Activated T-cell treated with anti-CD3 and anti-CD28 coated beads, Interleukin-2, amount 50 U/mL, for 4 hours (primary cell): ENCODE data around the gene GMPPA. TPM values are rescaled to one million over a fixed set of nuclear protein-coding genes. Genes with fewer than 3 reads are reported as not detected.
A peak's percentile ranks its signal among the peaks of the same experiment; 100 is the strongest.

Experiments used
- ATAC-seq, 2 donors: fragments of 200-7000 bp; cut with Tn5 transposase; one replicate each; pipeline ENCODE4 v1.10.0; 2021
- DNase-seq: peaks from one replicate; pipeline ENCODE4 v3.0.0-alpha.2; 2020
- H3K27me3 Mint-ChIP-seq: one replicate; pipeline ENCODE4 v1.8.0; 2021; ENCODE audit warnings: low read depth, mixed read lengths
- H3K36me3 Mint-ChIP-seq: one replicate; pipeline ENCODE4 v1.8.0; 2022; ENCODE audit warnings: mixed read lengths; ENCODE audit not compliant: insufficient read depth
- H3K4me1 Mint-ChIP-seq: one replicate; pipeline ENCODE4 v1.8.0; 2021; ENCODE audit warnings: low read depth, mixed read lengths
- H3K4me3 Mint-ChIP-seq: one replicate; pipeline ENCODE4 v1.8.0; 2021; ENCODE audit warnings: mild to moderate bottlenecking, moderate library complexity, mixed read lengths
- H3K9me3 Mint-ChIP-seq: one replicate; pipeline ENCODE4 v1.8.0; 2021; ENCODE audit warnings: mixed read lengths
- total RNA-seq, 3 donors: library from RNA; stranded (reverse); gene quantifications; one replicate each; pipeline ENCODE4 v1.2.1, GENCODE V29; 2021

Gene GMPPA
- total RNA-seq, 3 donors from 2014 or later: 36.8 to 47.9 (median 46.7) TPM

DNA sequence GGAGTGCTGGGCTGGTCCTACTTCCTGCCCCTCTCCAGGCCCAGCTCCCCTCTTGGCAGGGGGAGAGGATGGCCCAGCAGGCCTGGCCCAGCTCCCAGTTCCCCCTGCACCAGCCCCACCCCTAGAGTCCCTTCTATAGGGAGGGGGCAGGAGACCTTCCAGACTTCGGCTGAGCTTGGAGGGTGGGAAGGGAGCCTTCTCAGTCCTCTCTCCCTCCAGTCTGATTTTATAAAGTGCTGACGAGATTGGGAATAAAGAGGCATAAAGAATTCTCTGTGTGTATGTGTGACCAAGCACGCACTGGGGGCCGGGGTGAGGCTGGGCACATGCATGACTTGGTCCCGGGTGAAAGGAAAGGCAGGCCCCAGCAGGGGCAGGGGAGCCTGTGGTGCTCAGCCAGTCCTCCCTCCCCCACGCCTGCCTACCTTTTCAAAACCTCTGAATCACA, 39.8 kb downstream of the GMPPA start:
- Mint-ChIP-seq H3K9me3 (no peaks in the 10 kb centered on the region), H3K4me3 (no peak overlapping the region), H3K36me3 (peaks cover 15% of the 10 kb centered on the region), H3K27me3 (peaks cover 2% of the 10 kb centered on the region), H3K4me1 (peaks cover 17% of the 10 kb centered on the region)
- no peak for DNase-seq
- no peak for ATAC-seq

DNA sequence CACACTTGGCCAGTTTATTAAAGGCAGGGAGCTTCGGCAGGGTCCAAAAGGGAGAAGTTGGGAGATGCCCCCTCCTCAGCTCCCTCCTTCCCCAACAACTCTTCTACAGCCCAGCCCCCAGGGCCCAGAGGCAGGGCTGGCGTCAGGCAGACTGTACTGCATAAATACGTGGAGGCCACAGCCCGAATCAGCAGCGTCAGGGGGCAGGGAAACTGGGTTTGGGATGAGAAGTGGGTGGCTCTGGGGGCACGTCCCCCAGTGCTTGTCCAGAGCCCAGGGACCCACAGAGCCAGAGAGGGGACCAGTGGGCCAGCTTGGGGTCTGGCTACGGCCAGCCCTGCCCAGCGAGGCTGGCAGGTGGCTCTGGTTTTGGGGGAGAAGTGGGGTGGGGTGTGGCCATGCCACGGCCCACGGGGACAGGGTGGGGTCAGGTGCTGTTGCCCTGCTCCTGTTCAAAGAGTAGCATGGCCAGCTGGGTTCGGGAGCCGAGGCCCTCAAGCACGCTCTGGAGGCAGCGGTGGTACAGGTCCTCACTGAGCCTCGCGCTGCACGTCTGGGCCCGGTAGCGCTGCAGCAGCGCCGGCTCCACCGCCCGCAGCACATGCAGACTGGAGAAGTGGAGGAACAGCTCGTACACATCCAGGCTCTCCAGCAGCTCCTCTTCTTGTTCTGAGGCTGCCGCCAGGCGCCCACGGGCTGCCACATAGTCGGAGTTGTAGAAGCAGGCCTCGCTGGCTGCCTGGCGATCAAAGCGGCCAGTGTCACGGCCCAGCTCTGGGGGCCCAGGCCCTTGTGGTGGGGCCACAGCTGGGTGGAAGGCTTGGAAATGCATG, 40.5 kb downstream of the GMPPA start:
- Mint-ChIP-seq H3K4me3 (no peak overlapping the region), H3K36me3 (peaks cover 15% of the 10 kb centered on the region), H3K9me3 (no peaks in the 10 kb centered on the region), H3K4me1 (peaks cover 18% of the 10 kb centered on the region), H3K27me3 (no peaks in the 10 kb centered on the region)
- no peak for DNase-seq
- no peak for ATAC-seq

DNA sequence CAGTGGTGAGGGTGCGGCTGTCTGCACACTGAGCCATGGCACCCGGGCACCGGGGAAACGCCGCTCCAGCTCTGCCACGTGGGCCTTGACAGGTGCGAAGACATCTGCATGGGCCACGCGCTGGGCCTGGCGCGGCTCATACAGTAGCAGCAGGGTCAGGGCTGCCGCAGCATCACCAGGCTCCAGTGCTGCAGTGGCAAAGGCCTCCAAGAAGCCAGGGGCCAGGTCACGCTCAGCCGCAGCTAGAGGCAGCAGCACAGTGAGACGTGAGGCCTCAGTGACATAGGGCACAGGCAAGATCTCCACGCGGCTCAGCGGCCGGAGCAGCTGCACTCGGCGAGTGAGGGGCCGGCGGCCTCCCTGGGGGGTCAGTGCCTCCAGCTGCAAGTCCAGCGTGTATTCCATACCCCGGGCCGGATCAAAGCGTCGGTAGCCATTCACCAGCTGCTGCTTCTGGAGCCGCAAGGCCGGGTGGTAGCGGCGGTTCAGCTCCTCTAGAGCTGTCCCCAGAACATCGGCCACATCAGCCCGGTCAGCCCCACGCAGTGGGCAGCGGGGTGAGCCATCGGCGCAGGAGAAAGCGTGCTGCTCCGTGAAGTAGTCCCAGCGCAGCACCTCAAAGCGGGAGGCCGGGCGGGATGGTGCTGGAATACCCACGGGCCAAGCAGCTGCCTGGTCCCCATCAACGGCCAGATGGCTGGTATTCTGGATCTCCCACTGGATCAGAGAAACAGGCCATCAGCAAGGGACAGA, 41.4 kb downstream of the GMPPA start:
- H3K9me3 Mint-ChIP-seq: no peaks in the 10 kb centered on the region
- H3K27me3 Mint-ChIP-seq: no peaks in the 10 kb centered on the region
- peaks cover 15% of the 10 kb centered on the region for H3K36me3 Mint-ChIP-seq
- DNase-seq (no peak), ATAC-seq (no peak)
- peaks cover 25% of the 10 kb centered on the region for H3K4me1 Mint-ChIP-seq
- H3K4me3 Mint-ChIP-seq: no peak overlapping the region

DNA sequence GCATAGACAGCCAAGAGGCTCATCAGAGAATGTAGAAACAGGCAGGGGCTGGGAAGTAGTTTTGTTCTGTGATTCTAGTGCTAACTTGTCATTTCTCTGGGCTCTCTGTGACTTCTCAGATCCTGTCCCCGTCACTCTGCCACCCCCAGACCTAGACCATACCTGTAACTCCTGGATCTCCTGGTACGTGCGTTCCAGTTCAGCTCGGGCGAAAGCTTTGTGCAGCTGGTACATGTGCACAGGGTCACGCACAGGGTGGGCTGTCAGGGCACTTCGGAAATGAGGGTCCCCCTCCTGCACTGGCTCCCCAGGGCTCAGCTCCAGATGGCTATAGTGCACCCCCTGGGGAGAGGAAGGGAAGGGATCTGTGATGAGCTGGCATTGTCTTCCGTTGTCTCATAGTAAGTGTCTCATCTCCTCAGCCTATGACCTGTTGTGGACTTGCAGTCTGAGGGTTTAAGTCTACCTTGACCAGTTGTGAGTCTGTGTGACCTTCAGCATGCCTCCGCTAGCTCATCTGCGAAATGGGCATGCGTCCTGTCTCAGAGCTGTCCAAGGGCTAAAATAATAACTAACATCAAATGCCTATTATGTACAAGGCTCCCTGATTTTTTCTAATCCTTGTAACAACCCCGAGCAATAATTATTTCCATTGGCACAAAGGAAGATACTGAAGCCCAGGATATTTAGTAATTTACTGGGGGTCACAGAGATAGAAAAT, 42.3 kb downstream of the GMPPA start:
- H3K4me1 Mint-ChIP-seq: peaks cover 25% of the 10 kb centered on the region
- H3K4me3 Mint-ChIP-seq: peak overlapping the region; percentile 37
- peaks cover 15% of the 10 kb centered on the region for H3K36me3 Mint-ChIP-seq
- H3K9me3 Mint-ChIP-seq: no peaks in the 10 kb centered on the region
- H3K27me3 Mint-ChIP-seq: no peaks in the 10 kb centered on the region
- DNase-seq (no peak), ATAC-seq (no peak)

DNA sequence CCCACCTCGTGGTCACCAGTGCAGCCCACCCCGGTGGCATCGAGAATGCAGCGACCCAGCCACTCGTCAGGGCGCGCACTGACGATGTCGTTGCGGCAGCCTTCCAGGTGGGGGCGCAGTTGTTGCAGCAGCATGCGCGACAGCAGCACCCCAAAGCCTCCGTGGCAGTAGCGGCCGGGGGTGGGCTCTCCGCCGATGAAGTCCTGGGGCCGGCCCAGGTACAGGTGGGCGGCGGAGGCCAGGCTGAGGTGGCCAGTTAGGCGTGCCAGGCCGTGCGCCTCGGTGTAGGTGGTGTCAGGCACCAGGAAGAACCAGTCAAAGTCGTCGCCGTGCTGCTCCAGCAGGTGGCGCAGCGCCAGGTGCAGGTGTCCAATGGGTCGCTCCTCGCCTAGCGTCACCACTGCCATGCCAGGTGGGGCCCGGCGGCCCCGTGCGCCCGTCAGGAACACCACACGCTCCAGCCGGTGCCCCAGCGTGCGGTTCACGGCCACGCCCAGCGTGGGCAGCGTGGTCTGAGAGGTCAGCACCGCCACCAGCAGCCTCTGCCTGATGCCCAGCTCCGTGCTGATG, 43.0 kb downstream of the GMPPA start:
- Mint-ChIP-seq H3K4me1 (peaks cover 25% of the 10 kb centered on the region), H3K4me3 (peak overlapping the region; percentile 62), H3K9me3 (no peaks in the 10 kb centered on the region), H3K36me3 (peaks cover 15% of the 10 kb centered on the region), H3K27me3 (no peaks in the 10 kb centered on the region)
- peak; percentile 36 to 39 for ATAC-seq
- DNase-seq: peak; percentile 84

DNA sequence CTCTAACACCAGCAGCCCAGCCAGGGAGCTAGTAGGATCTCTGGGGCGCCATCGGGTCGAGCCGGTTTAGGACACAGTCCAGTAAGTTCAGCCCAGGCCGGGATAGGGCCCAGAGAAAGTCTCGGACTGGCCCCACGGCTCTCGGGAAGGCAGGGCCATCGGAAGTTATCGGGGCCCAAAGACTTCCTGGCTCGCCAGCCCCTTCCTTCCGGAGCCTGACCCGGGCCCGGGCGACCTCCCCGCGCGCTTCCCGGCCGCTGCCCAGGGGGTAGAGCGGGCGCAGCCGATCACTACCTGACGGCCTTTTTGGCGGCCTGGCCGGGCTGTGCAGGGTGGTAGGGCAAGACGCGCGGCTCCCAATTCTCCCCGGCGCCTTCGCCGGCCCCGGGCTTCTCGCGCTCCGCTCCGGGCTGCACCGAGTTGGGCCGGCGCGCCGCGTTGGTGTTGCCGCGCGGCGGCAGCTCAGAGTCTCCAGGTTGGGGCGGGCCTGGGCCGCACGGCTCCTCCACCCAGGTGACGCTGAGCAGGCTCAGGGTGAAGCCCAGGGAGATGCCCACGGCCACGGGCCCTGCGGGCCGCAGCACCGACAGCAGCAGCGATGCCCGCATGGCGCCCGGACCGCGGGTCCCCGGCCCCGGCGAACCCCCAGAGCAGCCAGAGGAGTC, 44.4 kb downstream of the GMPPA start:
- no peak for DNase-seq
- peaks cover 25% of the 10 kb centered on the region for H3K4me1 Mint-ChIP-seq

DNA sequence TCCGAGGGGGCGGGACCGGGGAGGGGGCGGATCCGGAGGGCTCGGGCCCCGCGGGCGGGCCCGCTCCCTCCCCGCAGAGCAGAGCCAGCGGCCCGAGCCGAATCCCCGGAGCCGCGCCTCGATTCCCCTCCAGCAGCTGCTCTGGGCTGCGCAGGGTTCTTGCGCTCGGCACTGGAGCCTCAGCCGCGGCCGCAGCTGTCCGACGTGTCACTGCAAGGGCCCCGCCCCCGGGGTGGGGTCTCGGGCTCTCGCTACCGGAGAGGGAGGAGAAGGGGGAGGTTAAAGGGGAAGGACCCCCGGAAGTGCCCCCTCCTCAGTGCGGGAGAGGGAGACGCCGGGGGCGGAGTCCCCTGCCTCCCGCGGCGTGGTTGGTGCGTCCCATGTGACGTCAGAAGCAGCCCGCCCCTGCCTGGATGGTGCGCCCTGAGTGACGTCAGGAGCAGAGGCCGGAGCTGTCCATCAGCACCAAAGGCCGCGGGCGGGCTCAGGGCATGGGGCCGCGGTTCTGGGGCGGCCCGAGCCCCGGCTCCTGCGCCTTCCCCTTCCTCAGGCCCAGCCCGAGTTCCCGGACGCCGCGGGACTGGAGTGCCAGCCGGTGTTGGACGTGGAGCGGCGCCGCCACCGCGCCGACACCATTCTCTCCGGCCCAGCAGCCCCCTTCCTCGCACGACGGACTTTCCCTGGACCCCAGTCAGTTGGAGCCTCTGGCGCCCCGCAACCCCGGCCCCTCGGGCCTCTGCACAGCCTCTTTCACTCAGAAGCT, 45.1 kb downstream of the GMPPA start, which contains the start of the genes CHPF and TMEM198:
TSS of gene CHPF (minus strand) at position 214 of the 763 bp plus-strand sequence. CDS start 271 bp downstream, outside the sequence.
TSS of gene TMEM198 (plus strand) at position 433 of the 763 bp plus-strand sequence. CDS start 700 bp downstream, outside the sequence.
- peaks cover 4% of the 10 kb centered on the region for H3K27me3 Mint-ChIP-seq
- H3K4me3 Mint-ChIP-seq: peak within 1 kb of the TSS; percentile 89
- peak; percentile 88 for DNase-seq
- ATAC-seq: peak; percentile 79
- H3K4me1 Mint-ChIP-seq: peaks cover 25% of the 10 kb centered on the region
- H3K9me3 Mint-ChIP-seq: no peaks in the 10 kb centered on the region
- H3K36me3 Mint-ChIP-seq: peaks cover 15% of the 10 kb centered on the region

More for the DNA sequence above, 44.4 kb downstream of the GMPPA start:
- H3K4me3 Mint-ChIP-seq: peak overlapping the region; percentile 89
- peak; percentile 59 to 61 for ATAC-seq
- peaks cover 15% of the 10 kb centered on the region for H3K36me3 Mint-ChIP-seq
- no peaks in the 10 kb centered on the region for H3K9me3 Mint-ChIP-seq
- H3K27me3 Mint-ChIP-seq: no peaks in the 10 kb centered on the region

DNA sequence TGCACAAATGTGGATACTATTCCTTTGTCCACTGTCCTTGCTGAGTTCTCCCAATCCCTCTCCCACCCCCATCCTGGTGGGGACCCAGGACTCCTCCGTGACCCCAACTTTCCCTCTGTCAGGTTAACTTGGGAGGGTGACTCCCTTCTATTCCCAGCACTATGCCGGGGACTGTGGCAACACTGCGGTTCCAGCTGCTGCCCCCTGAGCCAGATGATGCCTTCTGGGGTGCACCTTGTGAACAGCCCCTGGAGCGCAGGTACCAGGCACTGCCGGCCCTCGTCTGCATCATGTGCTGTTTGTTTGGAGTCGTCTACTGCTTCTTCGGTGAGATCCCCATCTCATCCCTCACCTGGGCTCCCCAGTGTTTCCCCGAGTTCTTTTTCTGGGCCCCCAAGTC, 45.9 kb downstream of the GMPPA start:
- H3K4me1 Mint-ChIP-seq: peaks cover 25% of the 10 kb centered on the region
- H3K36me3 Mint-ChIP-seq: peaks cover 11% of the 10 kb centered on the region
- peaks cover 4% of the 10 kb centered on the region for H3K27me3 Mint-ChIP-seq
- DNase-seq: no peak
- H3K9me3 Mint-ChIP-seq: no peaks in the 10 kb centered on the region
- no peak for ATAC-seq
- H3K4me3 Mint-ChIP-seq: peak overlapping the region; percentile 81

DNA sequence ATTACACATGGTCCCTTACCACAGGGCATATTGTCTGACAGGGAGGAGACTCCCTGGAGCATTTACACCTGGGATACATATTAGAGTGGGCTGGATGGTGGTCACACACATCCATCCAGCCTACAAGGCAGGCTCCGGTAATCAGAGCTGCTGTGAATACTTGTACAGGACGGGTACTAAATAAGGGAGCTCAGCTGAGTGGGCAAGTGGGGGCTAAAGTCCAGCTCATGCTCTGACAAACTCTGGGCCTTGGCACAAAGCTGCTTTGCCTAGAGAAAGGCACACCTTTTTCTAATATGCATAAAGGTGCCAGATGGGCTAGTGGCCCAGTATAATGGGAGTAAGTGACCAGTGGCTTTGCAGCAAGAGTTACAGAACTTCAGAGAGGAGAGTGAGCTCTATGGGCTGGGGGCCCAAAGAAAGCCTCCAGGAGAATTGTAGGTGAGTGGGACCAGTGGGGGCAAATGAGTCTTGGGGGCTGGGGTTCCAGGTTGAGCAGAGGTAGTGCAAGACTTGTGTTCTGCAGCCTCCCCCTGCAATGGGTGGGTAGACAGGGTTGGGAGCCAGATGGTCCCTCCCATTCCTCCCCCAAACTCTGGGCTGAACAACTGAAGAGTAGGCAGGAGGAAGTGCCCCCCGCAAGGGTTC, 46.7 kb downstream of the GMPPA start:
- no peak for DNase-seq
- Mint-ChIP-seq H3K9me3 (no peaks in the 10 kb centered on the region), H3K36me3 (peaks cover 8% of the 10 kb centered on the region), H3K27me3 (peaks cover 5% of the 10 kb centered on the region), H3K4me3 (peak overlapping the region; percentile 81), H3K4me1 (peaks cover 25% of the 10 kb centered on the region)
- no peak for ATAC-seq

DNA sequence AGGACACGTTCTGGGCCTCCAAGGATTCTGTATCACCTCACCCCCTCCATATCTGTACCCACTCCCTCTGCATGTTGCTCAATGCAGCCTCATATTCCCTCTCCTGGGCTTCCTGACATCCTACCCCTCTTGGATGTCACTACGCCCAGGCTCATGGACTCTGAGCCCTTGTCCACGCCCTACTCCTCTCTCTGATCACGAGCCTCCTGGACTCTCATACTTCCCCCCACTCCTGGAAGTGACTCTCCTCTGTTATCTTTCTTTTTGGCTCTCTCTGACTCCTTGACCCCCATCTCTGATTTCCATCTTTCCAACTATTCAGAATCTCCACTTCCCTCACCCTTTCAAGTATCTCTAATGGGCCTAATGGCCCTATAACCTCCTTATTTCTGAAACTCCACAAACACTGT, 47.3 kb downstream of the GMPPA start:
- Mint-ChIP-seq H3K27me3 (peaks cover 10% of the 10 kb centered on the region), H3K36me3 (peaks cover 5% of the 10 kb centered on the region), H3K4me3 (no peak overlapping the region), H3K4me1 (peaks cover 25% of the 10 kb centered on the region), H3K9me3 (no peaks in the 10 kb centered on the region)
- ATAC-seq (no peak), DNase-seq (no peak)

DNA sequence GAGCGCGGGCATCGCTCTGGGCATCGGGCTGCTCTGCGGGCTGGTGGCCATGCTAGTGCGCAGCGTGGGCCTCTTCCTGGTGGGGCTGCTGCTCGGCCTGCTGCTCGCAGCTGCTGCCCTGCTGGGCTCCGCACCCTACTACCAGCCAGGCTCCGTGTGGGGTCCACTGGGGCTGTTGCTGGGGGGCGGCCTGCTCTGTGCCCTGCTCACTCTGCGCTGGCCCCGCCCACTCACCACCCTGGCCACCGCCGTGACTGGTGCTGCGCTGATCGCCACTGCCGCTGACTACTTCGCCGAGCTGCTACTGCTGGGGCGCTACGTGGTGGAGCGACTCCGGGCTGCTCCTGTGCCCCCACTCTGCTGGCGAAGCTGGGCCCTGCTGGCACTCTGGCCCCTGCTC, 48.9 kb downstream of the GMPPA start:
- Mint-ChIP-seq H3K9me3 (no peaks in the 10 kb centered on the region), H3K27me3 (peaks cover 17% of the 10 kb centered on the region), H3K4me3 (no peak overlapping the region), H3K36me3 (no peaks in the 10 kb centered on the region), H3K4me1 (peaks cover 16% of the 10 kb centered on the region)
- DNase-seq (no peak), ATAC-seq (no peak)

DNA sequence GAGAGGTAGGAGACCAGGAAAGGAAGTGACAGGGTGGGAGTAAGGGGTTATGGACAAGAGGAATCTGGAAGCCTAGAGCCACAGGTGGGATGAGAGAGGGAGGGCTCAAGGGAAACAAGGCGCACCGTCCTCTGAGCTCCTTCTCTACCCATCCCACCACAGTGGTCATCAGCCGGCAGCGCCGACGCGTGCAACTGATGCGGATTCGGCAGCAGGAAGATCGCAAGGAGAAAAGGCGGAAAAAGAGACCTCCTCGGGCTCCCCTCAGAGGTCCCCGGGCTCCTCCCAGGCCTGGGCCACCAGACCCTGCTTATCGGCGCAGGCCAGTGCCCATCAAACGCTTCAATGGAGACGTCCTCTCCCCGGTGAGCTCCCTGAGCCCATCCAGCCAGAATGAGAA, 50.3 kb downstream of the GMPPA start:
- H3K9me3 Mint-ChIP-seq: no peaks in the 10 kb centered on the region

More for the DNA sequence above, 50.3 kb downstream of the GMPPA start:
- Mint-ChIP-seq H3K27me3 (peaks cover 28% of the 10 kb centered on the region), H3K4me3 (no peak overlapping the region), H3K4me1 (peaks cover 16% of the 10 kb centered on the region), H3K36me3 (no peaks in the 10 kb centered on the region)
- DNase-seq: no peak
- ATAC-seq: no peak
